GM12875 (cell line): ENCODE measurements around the gene SETD1A.

Experiments
- H3K4me3 ChIP-seq: one replicate; pipeline ENCODE4 v1.5.1; 2011; ENCODE audit warnings: low read depth, low read length, control low read depth
- TF ChIP-seq, protein P1 (sequence below): IDR thresholded peaks from 2 replicates; pipeline ENCODE4 v1.5.1; 2011; ENCODE audit warnings: low read depth, mild to moderate bottlenecking, control low read depth, inconsistent platforms, low read length, moderate library complexity, borderline replicate concordance; ENCODE audit not compliant: insufficient read depth

SETD1A gene

DNA sequence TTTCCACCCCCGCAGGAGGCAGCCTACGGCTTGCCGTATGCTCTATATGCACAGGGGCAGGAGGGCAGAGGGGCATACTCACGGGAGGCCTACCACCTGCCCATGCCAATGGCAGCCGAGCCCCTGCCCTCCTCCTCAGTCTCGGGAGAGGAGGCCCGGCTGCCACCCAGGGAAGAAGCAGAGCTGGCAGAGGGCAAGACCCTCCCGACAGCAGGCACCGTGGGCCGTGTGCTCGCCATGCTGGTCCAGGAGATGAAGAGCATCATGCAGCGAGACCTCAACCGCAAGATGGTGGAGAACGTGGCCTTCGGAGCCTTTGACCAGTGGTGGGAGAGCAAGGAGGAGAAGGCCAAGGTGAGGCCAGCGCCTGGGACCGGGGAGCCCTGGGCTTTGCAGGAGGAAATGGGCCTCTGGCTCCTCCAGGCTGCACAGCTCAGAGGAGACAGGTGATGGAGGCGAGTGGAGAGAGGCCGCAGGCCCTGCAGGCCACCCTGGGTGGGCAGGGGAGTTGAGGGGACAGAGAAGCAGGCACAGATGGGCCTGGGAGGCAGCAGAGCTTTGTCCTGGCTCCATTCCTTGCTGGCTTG, 8.6 kb downstream of the SETD1A start:
- H3K4me3 ChIP-seq = no peak overlapping the region
- TF ChIP-seq, protein P1, sequence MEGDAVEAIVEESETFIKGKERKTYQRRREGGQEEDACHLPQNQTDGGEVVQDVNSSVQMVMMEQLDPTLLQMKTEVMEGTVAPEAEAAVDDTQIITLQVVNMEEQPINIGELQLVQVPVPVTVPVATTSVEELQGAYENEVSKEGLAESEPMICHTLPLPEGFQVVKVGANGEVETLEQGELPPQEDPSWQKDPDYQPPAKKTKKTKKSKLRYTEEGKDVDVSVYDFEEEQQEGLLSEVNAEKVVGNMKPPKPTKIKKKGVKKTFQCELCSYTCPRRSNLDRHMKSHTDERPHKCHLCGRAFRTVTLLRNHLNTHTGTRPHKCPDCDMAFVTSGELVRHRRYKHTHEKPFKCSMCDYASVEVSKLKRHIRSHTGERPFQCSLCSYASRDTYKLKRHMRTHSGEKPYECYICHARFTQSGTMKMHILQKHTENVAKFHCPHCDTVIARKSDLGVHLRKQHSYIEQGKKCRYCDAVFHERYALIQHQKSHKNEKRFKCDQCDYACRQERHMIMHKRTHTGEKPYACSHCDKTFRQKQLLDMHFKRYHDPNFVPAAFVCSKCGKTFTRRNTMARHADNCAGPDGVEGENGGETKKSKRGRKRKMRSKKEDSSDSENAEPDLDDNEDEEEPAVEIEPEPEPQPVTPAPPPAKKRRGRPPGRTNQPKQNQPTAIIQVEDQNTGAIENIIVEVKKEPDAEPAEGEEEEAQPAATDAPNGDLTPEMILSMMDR = no peak

DNA sequence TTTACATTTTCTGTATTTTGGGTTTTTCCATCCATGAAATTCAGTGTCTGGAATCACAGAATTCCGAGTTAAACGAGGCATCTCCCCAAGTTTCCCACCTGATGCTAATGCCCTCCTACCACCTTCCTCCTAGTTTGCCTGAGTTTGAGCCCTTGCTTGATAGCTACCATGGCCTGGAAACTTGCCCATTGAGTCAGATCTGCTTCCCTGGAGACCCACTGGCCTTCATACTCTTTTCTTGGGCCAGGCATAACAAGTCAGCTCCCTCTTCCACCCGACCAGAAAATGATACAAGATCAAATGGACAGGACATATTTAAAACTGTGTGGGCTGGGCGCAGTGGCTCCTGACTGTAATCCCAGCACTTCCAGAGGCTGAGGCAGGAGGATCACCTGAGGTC, 10.2 kb downstream of the SETD1A start:
- H3K4me3 ChIP-seq = no peak overlapping the region
- TF ChIP-seq, protein P1 = no peak

DNA sequence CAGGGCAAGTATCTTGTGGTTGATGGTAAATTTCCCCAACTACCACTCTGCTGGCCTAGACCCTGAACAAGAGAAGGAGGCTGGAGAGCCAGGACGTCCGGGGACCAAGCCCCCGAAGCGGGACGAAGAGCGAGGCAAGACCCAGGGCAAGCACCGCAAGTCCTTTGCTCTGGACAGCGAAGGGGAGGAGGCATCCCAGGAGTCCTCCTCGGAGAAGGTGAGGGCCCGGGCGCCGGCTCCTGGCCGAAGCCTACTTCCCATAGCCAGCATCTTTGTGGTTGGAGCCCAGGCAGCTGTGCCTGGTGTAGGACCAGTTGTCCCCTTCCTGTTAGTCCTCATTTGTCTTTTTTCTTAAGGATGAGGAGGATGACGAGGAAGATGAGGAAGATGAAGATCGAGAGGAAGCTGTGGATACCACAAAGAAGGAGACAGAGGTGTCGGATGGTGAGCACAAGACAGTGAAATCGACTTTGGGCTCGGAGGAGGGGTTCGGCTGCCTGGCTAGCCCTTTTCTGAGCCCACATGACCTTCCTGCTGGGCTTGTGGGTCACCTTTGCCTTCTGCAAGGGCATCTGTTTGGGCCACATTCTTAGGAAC, 11.8 kb downstream of the SETD1A start:
- TF ChIP-seq, protein P1 = no peak
- no peak overlapping the region for H3K4me3 ChIP-seq

DNA sequence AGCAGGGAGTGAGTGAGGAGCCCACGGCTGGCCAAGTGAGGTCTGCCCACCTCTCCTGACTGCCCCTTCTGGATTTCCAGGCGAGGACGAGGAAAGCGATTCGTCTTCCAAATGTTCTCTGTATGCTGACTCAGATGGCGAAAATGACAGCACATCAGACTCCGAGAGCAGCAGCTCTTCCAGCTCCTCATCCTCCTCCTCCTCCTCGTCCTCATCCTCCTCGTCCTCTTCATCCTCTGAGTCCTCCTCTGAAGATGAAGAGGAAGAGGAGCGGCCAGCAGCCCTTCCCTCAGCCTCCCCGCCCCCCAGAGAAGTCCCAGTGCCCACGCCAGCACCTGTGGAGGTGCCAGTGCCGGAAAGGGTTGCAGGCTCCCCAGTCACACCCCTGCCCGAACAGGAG, 13.7 kb downstream of the SETD1A start:
- TF ChIP-seq, protein P1 = no peak
- no peak overlapping the region for H3K4me3 ChIP-seq

DNA sequence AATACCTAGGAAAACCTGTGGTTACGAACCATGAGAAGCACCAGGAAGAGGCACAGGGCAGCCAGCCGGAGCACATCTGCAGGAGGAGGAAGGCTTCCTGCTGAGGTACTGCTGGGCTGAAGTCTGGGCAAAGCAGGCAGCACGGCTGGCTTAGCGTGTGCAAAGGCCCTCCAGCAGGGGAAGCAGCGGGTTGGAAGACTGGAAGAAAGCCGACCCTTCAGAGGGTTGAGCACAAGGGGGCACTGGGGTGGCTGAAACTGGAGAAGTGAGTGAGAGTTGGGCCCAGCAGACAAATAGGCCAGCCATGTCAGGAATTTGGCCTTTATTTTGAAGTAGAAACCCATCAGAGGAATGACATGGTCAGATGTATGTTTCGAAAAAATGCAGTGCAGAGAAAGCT, 15.3 kb downstream of the SETD1A start:
- TF ChIP-seq, protein P1 = no peak

DNA sequence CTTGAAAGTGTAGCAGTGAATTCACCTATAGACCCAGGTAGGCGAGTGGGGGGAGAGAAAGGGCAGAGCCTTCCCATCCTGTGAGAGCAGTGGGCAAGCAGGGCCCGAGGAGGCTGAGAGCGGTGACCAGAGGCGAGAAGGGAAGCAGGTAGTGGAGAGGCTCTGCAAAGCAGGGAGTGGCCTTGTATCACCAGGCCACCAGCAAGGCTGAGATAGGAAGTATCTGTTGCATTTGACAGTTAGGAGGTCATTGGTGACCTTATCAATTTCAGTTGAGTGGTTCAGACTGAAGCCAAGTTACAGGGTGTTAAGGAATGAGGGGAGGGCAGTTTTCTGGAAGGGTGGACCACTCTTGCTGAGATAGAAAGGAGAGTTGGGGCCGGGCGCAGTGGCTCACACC, 16.8 kb downstream of the SETD1A start:
- no peak overlapping the region for H3K4me3 ChIP-seq
- TF ChIP-seq, protein P1 = no peak

More for the DNA sequence above, 15.3 kb downstream of the SETD1A start:
- no peak overlapping the region for H3K4me3 ChIP-seq

DNA sequence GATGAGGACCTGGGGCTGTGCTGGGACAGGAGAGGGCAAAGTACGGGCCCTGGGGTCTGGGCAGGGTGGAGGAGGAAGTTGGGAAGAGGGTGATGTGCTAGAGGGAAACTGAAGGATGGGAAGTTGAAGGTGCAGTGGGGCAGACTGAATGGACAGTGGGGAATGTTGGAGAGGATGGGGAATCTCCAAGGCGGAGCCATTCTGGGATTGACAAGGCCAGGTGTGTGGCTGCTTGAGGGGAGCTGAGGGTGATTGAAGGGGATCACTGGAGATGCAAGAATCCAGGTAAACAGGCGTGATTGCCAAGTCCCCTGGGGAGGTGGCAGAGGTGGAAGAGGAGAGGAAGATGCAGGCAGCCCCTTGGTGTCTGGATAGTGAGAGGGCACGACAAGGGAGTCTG, 18.9 kb downstream of the SETD1A start:
- no peak overlapping the region for H3K4me3 ChIP-seq
- TF ChIP-seq, protein P1 = no peak
